Neural progenitor cell (in vitro differentiated cells): ENCODE results near the gene TSPAN15.

Experiments used
- CTCF ChIP-seq: fragments of 200-600 bp; sonication (generic); IDR thresholded peaks from 2 replicates; pipeline ENCODE4 v1.5.1; 2017; ENCODE audit warnings: antibody characterized with exemption, mild to moderate bottlenecking
- EZH2 ChIP-seq: fragments of 200-600 bp; sonication (generic); IDR thresholded peaks from 2 replicates; pipeline ENCODE4 v1.6.1; 2017; ENCODE audit warnings: antibody characterized with exemption, mild to moderate bottlenecking, moderate library complexity
- EZH2phosphoT487 ChIP-seq: fragments of 200-600 bp; sonication (generic); IDR thresholded peaks from 2 replicates; pipeline ENCODE4 v1.6.1; 2017; ENCODE audit warnings: antibody characterized with exemption

GRCh38 chr10:69404786-69405185, 46.5 kb upstream of the TSPAN15 start:
- TF ChIP-seq CTCF (no peak), EZH2phosphoT487 (no peak), EZH2 (no peak)
